NCI-H345 treated with DMSO at 0.1 percent for 48 hours (cell line): ENCODE data around the gene RAB42.
A peak's percentile ranks its signal among the peaks of the same experiment; 100 is the strongest.
"Not testable (repeated sequence)": the region's sequence is repeated elsewhere in the genome, so short reads cannot be mapped to it uniquely, and the experiment has no call there.

Source experiments
- DNase-seq: peaks from one replicate; lab custom pipeline; 2025; ENCODE audit not compliant: unreplicated experiment; lab: John Stamatoyannopoulos, UW

RAB42 gene

GRCh38 chr1:28591708-28592320, at the start of gene RAB42:
RAB42 (plus strand) TSS chr1:28592265; CDS start chr1:28592512, 247 bp downstream.
- no peak for DNase-seq

GRCh38 chr1:28545246-28545628, 46.8 kb upstream of the RAB42 start:
- no peak for DNase-seq

- no peak for DNase-seq
Measured at GRCh38 chr1:28548318-28548717, 43.7 kb upstream of the RAB42 start.

- DNase-seq = no peak
Measured at GRCh38 chr1:28551381-28551780, 40.7 kb upstream of the RAB42 start.

- DNase-seq = peak; percentile 91
Measured at GRCh38 chr1:28552758-28553663, 39.1 kb upstream of the RAB42 start, which contains the start of gene TRNAU1AP. TRNAU1AP (plus strand) TSS chr1:28553085; CDS start chr1:28553111, 26 bp downstream.

- no peak for DNase-seq
Measured at GRCh38 chr1:28560886-28561285, 31.2 kb upstream of the RAB42 start.

- DNase-seq = no peak
Measured at GRCh38 chr1:28564310-28564709, 27.8 kb upstream of the RAB42 start.

- DNase-seq = no peak
Measured at GRCh38 chr1:28565040-28565439, 27.0 kb upstream of the RAB42 start.

- no peak for DNase-seq
Measured at GRCh38 chr1:28565726-28566125, 26.3 kb upstream of the RAB42 start.

- DNase-seq = no peak
Measured at GRCh38 chr1:28566931-28567330, 25.1 kb upstream of the RAB42 start.

- no peak for DNase-seq
Measured at GRCh38 chr1:28571911-28572310, 20.2 kb upstream of the RAB42 start.

- not testable (repeated sequence) for DNase-seq
Measured at GRCh38 chr1:28572891-28573290, 19.2 kb upstream of the RAB42 start.

GRCh38 chr1:28573564-28573963, 18.5 kb upstream of the RAB42 start:
- DNase-seq = no peak

GRCh38 chr1:28577052-28577678, 14.9 kb upstream of the RAB42 start:
- DNase-seq = no peak

GRCh38 chr1:28577738-28578536, 14.1 kb upstream of the RAB42 start:
- DNase-seq = no peak

GRCh38 chr1:28578696-28579218, 13.3 kb upstream of the RAB42 start:
- DNase-seq = no peak

GRCh38 chr1:28579401-28579800, 12.7 kb upstream of the RAB42 start:
- DNase-seq = no peak

GRCh38 chr1:28580722-28581530, 11.1 kb upstream of the RAB42 start:
- DNase-seq = no peak

- DNase-seq = peak; percentile 91
Measured at GRCh38 chr1:28581531-28582247, 10.4 kb upstream of the RAB42 start.
